Lower leg skin (tissue), 3 donors: ENCODE data around the gene PCDHGA8.

Experiments
- POLR2A ChIP-seq, 2 donors: fragments of 450-650 bp; IDR thresholded peaks; one replicate each; pipeline ENCODE4 v1.6.1; 2016 to 2017; ENCODE audit warnings: antibody characterized with exemption in 2 of 2, mild to moderate bottlenecking in 1 of 2, moderate library complexity in 1 of 2
- TF ChIP-seq, protein P1 (sequence below), 3 donors: fragments of 450-650 bp; IDR thresholded peaks; one replicate each; pipeline ENCODE4 v1.5.1; 2016; ENCODE audit warnings: antibody characterized with exemption in 3 of 3, mild to moderate bottlenecking in 3 of 3, moderate library complexity in 2 of 3

DNA sequence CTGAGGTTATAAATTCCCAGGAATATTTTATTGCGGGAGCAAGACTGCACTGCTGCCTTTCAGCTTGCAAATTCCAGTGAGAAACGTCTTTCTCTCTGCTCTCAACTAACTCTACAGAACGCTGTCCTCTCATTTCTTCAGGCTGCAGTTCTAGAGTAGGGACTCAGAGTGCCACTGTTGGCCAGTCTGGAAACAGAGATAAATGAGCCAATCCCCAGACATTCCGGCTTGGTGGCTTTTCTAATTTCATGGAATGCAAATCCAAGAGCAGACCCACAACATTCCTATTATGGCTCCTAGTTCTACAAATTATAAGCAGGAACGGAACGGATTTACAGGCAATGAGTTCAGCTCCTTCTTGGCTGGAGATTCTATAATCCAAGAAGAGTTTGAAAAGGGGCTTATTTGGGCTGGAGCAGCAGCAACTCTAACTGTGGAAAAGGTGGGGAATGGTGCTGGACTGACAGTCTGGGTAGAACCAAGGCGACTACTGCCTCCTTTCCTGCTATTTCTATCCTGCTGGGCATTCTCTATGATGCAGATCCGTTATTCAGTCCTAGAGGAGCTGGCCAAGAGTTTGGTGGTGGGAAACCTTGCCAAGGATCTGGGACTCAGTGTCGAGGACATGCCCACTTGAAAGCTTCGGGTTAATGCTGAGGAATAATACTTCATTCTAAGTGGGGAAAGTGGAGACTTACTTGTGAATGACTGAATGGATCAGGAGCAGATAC lies 47.1 kb downstream of the PCDHGA8 start:
- TF ChIP-seq, protein P1, sequence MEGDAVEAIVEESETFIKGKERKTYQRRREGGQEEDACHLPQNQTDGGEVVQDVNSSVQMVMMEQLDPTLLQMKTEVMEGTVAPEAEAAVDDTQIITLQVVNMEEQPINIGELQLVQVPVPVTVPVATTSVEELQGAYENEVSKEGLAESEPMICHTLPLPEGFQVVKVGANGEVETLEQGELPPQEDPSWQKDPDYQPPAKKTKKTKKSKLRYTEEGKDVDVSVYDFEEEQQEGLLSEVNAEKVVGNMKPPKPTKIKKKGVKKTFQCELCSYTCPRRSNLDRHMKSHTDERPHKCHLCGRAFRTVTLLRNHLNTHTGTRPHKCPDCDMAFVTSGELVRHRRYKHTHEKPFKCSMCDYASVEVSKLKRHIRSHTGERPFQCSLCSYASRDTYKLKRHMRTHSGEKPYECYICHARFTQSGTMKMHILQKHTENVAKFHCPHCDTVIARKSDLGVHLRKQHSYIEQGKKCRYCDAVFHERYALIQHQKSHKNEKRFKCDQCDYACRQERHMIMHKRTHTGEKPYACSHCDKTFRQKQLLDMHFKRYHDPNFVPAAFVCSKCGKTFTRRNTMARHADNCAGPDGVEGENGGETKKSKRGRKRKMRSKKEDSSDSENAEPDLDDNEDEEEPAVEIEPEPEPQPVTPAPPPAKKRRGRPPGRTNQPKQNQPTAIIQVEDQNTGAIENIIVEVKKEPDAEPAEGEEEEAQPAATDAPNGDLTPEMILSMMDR (IDR thresholded peaks at IDR 0.05) = no peak
- TF ChIP-seq POLR2A (IDR thresholded peaks at IDR 0.05) = no peak
